Measurements from ENCODE around the gene NHP2.

Gene NHP2

GRCh38 chr5:178113141-178113787, 40.4 kb downstream of the NHP2 start, which contains the start of gene N4BP3:
N4BP3 (plus strand) TSS chr5:178113532; CDS start chr5:178119584, 6,052 bp downstream.
- DNase-seq = peak; percentile 88

- DNase-seq = no peak
Observed at GRCh38 chr5:178112545-178112944, 41.1 kb downstream of the NHP2 start.

GRCh38 chr5:178111925-178112324, 41.8 kb downstream of the NHP2 start:
- DNase-seq = no peak

GRCh38 chr5:178110511-178110910, 43.2 kb downstream of the NHP2 start:
- no peak for DNase-seq

- no peak for DNase-seq
Observed at GRCh38 chr5:178108966-178109365, 44.7 kb downstream of the NHP2 start.

GRCh38 chr5:178108446-178108845, 45.2 kb downstream of the NHP2 start:
- no peak for DNase-seq

GRCh38 chr5:178107756-178108310, 45.9 kb downstream of the NHP2 start:
- peak; percentile 58 for DNase-seq

- no peak for DNase-seq
Observed at GRCh38 chr5:178106556-178107239, 47.0 kb downstream of the NHP2 start.

GRCh38 chr5:178106086-178106485, 47.6 kb downstream of the NHP2 start:
- no peak for DNase-seq

GRCh38 chr5:178104492-178104891, 49.2 kb downstream of the NHP2 start:
- no peak for DNase-seq

GRCh38 chr5:178103612-178104011, 50.1 kb downstream of the NHP2 start:
- DNase-seq = no peak
